ENCODE measurements around the gene EFNA5.

- TF ChIP-seq RAD21 (IDR thresholded peaks at IDR 0.05) (no peak), SP1 (IDR thresholded peaks at IDR 0.05) (no peak), JUND (IDR thresholded peaks at IDR 0.05) (no peak), FOXA1 (IDR thresholded peaks at IDR 0.05) (no peak), HNF4G (IDR thresholded peaks at IDR 0.05) (no peak)
- TF ChIP-seq, protein P1, sequence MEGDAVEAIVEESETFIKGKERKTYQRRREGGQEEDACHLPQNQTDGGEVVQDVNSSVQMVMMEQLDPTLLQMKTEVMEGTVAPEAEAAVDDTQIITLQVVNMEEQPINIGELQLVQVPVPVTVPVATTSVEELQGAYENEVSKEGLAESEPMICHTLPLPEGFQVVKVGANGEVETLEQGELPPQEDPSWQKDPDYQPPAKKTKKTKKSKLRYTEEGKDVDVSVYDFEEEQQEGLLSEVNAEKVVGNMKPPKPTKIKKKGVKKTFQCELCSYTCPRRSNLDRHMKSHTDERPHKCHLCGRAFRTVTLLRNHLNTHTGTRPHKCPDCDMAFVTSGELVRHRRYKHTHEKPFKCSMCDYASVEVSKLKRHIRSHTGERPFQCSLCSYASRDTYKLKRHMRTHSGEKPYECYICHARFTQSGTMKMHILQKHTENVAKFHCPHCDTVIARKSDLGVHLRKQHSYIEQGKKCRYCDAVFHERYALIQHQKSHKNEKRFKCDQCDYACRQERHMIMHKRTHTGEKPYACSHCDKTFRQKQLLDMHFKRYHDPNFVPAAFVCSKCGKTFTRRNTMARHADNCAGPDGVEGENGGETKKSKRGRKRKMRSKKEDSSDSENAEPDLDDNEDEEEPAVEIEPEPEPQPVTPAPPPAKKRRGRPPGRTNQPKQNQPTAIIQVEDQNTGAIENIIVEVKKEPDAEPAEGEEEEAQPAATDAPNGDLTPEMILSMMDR (IDR thresholded peaks at IDR 0.05; ENCODE audit: low read depth, low read length, missing input control): no peak
- TF ChIP-seq, protein P2, sequence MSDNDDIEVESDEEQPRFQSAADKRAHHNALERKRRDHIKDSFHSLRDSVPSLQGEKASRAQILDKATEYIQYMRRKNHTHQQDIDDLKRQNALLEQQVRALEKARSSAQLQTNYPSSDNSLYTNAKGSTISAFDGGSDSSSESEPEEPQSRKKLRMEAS (IDR thresholded peaks at IDR 0.05): no peak
- TF ChIP-seq, protein P3, sequence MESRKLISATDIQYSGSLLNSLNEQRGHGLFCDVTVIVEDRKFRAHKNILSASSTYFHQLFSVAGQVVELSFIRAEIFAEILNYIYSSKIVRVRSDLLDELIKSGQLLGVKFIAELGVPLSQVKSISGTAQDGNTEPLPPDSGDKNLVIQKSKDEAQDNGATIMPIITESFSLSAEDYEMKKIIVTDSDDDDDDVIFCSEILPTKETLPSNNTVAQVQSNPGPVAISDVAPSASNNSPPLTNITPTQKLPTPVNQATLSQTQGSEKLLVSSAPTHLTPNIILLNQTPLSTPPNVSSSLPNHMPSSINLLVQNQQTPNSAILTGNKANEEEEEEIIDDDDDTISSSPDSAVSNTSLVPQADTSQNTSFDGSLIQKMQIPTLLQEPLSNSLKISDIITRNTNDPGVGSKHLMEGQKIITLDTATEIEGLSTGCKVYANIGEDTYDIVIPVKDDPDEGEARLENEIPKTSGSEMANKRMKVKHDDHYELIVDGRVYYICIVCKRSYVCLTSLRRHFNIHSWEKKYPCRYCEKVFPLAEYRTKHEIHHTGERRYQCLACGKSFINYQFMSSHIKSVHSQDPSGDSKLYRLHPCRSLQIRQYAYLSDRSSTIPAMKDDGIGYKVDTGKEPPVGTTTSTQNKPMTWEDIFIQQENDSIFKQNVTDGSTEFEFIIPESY (IDR thresholded peaks at IDR 0.05): no peak
Measured at GRCh38 chr5:107424491-107424890, 246.2 kb downstream of the EFNA5 start.

Measured in liver (tissue), 3 donors.